OCI-LY3 (cell line): ENCODE results near the gene NFXL1.

Experiments used
- EZH2phosphoT487 ChIP-seq: fragments of 200-600 bp; shearing (Covaris generic); IDR thresholded peaks from 2 replicates; pipeline ENCODE4 v1.6.1; 2018; ENCODE audit warnings: antibody characterized with exemption, mixed run types, low read depth
- TF ChIP-seq, protein P1 (sequence below): fragments of 200-600, 300-600 bp; sonication (generic); IDR thresholded peaks from 2 replicates; pipeline ENCODE4 v1.5.1; 2014; ENCODE audit warnings: antibody characterized with exemption, low read length, low read depth

DNA sequence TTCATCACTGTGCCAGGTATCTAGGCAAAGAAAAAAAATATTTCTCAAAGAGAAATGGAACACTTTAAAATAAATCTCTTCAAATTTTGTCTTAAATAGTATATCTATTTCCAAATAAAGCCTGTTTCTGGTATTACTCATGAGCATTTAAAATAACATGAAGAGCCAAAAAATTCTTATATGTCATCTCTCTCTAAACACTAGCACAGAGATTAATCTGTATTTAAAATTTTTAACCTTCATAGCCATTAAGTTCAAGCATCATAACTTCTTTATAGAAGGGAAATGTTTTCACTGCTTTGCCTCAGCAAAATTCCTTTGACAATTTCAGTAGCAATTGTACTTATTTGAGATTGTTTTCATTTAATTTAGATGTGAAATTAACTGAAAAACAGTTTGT, 71.4 kb downstream of the NFXL1 start:
- no peak for TF ChIP-seq EZH2phosphoT487
- TF ChIP-seq, protein P1, sequence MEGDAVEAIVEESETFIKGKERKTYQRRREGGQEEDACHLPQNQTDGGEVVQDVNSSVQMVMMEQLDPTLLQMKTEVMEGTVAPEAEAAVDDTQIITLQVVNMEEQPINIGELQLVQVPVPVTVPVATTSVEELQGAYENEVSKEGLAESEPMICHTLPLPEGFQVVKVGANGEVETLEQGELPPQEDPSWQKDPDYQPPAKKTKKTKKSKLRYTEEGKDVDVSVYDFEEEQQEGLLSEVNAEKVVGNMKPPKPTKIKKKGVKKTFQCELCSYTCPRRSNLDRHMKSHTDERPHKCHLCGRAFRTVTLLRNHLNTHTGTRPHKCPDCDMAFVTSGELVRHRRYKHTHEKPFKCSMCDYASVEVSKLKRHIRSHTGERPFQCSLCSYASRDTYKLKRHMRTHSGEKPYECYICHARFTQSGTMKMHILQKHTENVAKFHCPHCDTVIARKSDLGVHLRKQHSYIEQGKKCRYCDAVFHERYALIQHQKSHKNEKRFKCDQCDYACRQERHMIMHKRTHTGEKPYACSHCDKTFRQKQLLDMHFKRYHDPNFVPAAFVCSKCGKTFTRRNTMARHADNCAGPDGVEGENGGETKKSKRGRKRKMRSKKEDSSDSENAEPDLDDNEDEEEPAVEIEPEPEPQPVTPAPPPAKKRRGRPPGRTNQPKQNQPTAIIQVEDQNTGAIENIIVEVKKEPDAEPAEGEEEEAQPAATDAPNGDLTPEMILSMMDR, result no peak
